HepG2 (cell line): ENCODE measurements around the gene FECH. TPM values are rescaled to one million over a fixed set of nuclear protein-coding genes. Genes with fewer than 3 reads are reported as not detected.

ENCODE experiments used
- BCLAF1 ChIP-seq: fragments of 450-650 bp; IDR thresholded peaks from 2 replicates; pipeline ENCODE4 v1.6.1; 2017; ENCODE audit warnings: mild to moderate bottlenecking
- CAMTA2 ChIP-seq: sonication (generic); formaldehyde crosslinking; IDR thresholded peaks from 2 replicates; pipeline ENCODE4 v1.4.0; 2020; ENCODE audit warnings: mild to moderate bottlenecking, missing genetic modification reagents, borderline replicate concordance
- CHCHD3 ChIP-seq: sonication (generic); formaldehyde crosslinking; IDR thresholded peaks from 2 replicates; pipeline ENCODE4 v1.8.0; 2022; ENCODE audit warnings: mild to moderate bottlenecking, missing genetic modification reagents, moderate library complexity
- ELF4 ChIP-seq: sonication (generic); formaldehyde crosslinking; IDR thresholded peaks from 2 replicates; pipeline ENCODE4 v1.5.0; 2020; ENCODE audit warnings: missing genetic modification reagents, mild to moderate bottlenecking, moderate library complexity, borderline replicate concordance
- EZH2 ChIP-seq: conservative IDR thresholded peaks from 2 replicates; pipeline ENCODE4 v1.6.1; 2012; ENCODE audit warnings: mild to moderate bottlenecking, low read depth, low read length, moderate library complexity
- FOXA1 ChIP-seq, 2 experiments: fragments of 450-650 bp in 1 of 2; sonication (generic) in 1 of 2; formaldehyde crosslinking in 1 of 2; IDR thresholded peaks; 2 replicates each; pipeline versions ENCODE4 v1.4.0 to v1.6.1; 2016 to 2020; ENCODE audit warnings: missing genetic modification reagents in 1 of 2
- JARID2 ChIP-seq: sonication (generic); formaldehyde crosslinking; IDR thresholded peaks from 2 replicates; pipeline ENCODE4 v1.8.1; 2023; ENCODE audit warnings: missing genetic modification reagents, inconsistent platforms; ENCODE audit not compliant: insufficient replicate concordance
- NFATC3 ChIP-seq: sonication (generic); formaldehyde crosslinking; IDR thresholded peaks from 2 replicates; pipeline ENCODE4 v1.5.1; 2020; ENCODE audit warnings: mild to moderate bottlenecking, missing genetic modification reagents
- PLRG1 ChIP-seq: fragments of 450-650 bp; conservative IDR thresholded peaks from 2 replicates; pipeline ENCODE4 v1.6.1; 2016
- RORA ChIP-seq: sonication (generic); formaldehyde crosslinking; IDR thresholded peaks from 2 replicates; pipeline ENCODE4 v1.5.0; 2020; ENCODE audit warnings: mild to moderate bottlenecking, missing genetic modification reagents, moderate library complexity
- SCMH1 ChIP-seq: sonication (generic); formaldehyde crosslinking; IDR thresholded peaks from 2 replicates; pipeline ENCODE4 v1.9.0; 2021; ENCODE audit warnings: missing genetic modification reagents, mild to moderate bottlenecking, borderline replicate concordance
- YY1 ChIP-seq: IDR thresholded peaks from 2 replicates; pipeline ENCODE4 v1.6.1; 2011; ENCODE audit warnings: low read length, low read depth, moderate library complexity, mild to moderate bottlenecking; ENCODE audit not compliant: insufficient read depth, insufficient replicate concordance
- ZNF235 ChIP-seq: sonication (generic); formaldehyde crosslinking; IDR thresholded peaks from 2 replicates; pipeline ENCODE4 v1.8.1; 2023; ENCODE audit warnings: mild to moderate bottlenecking, missing genetic modification reagents, borderline replicate concordance
- ZNF251 ChIP-seq: sonication (generic); formaldehyde crosslinking; IDR thresholded peaks from 2 replicates; pipeline ENCODE4 v1.9.0; 2021; ENCODE audit warnings: mild to moderate bottlenecking, missing genetic modification reagents
- ZNF337 ChIP-seq: sonication (generic); formaldehyde crosslinking; IDR thresholded peaks from 2 replicates; pipeline ENCODE4 v1.5.1; 2020; ENCODE audit warnings: missing genetic modification reagents, low read depth, mild to moderate bottlenecking, borderline replicate concordance
- ZNF451 ChIP-seq: sonication (generic); formaldehyde crosslinking; IDR thresholded peaks from 2 replicates; pipeline ENCODE4 v1.5.0; 2020; ENCODE audit warnings: mild to moderate bottlenecking, missing genetic modification reagents
- ZNF543 ChIP-seq: sonication (generic); formaldehyde crosslinking; IDR thresholded peaks from 2 replicates; pipeline ENCODE4 v1.4.0; 2020; ENCODE audit warnings: mild to moderate bottlenecking, missing genetic modification reagents
- ZNF570 ChIP-seq: sonication (generic); formaldehyde crosslinking; IDR thresholded peaks from 2 replicates; pipeline ENCODE4 v1.4.0; 2020; ENCODE audit warnings: mild to moderate bottlenecking, missing genetic modification reagents, borderline replicate concordance
- ZNF776 ChIP-seq: sonication (generic); formaldehyde crosslinking; IDR thresholded peaks from 2 replicates; pipeline ENCODE4 v1.4.0; 2020; ENCODE audit warnings: mild to moderate bottlenecking, missing genetic modification reagents
- ZNF83 ChIP-seq: sonication (generic); formaldehyde crosslinking; IDR thresholded peaks from 2 replicates; pipeline ENCODE4 v1.4.0; 2020; ENCODE audit warnings: missing genetic modification reagents, mild to moderate bottlenecking, borderline replicate concordance
- polyA plus RNA-seq, 8 experiments: library from polyadenylated mRNA; depleted of rRNA in 3 of 8; stranded (reverse) in 7 of 8; unstranded in 1 of 8; fragments of >200 nt; fragmentation: Illumina TruSeq in 4 of 8; extraction: Trizol in 4 of 8; gene quantifications; 2 replicates each; pipeline versions ENCODE4 v1.2.1 to v1.2.3, GENCODE V29; 2011 to 2016; ENCODE audit warnings: low read depth in 4 of 8, missing spikeins in 1 of 8, mixed read lengths in 1 of 8; ENCODE audit not compliant: insufficient read depth in 1 of 8
- total RNA-seq, 5 experiments: library from RNA; depleted of rRNA; stranded (reverse); fragments of >200 nt; fragmentation: Illumina TruSeq; extraction: Trizol; gene quantifications; 2 replicates each; pipeline ENCODE4 v1.2.3, GENCODE V29; 2016; ENCODE audit warnings: low read depth in 1 of 5
- TF ChIP-seq, protein P1 (sequence below): sonication (generic); formaldehyde crosslinking; IDR thresholded peaks from 2 replicates; pipeline ENCODE4 v1.4.0; 2020; ENCODE audit warnings: missing genetic modification reagents, borderline replicate concordance
- TF ChIP-seq, protein P2 (sequence below): sonication (generic); formaldehyde crosslinking; IDR thresholded peaks from 2 replicates; pipeline ENCODE4 v1.8.1; 2023; ENCODE audit warnings: mild to moderate bottlenecking, missing genetic modification reagents, borderline replicate concordance
- TF ChIP-seq, protein P3 (sequence below): sonication (generic); formaldehyde crosslinking; IDR thresholded peaks from 2 replicates; pipeline ENCODE4 v1.8.0; 2022; ENCODE audit warnings: missing genetic modification reagents, low read depth, mild to moderate bottlenecking, borderline replicate concordance

The FECH gene
- total and polyA plus RNA-seq, 2 of the 13 experiments (the other 11 are each of a cell fraction or from before 2014, with no cell fraction given), result 14.7 to 21.9 TPM

DNA sequence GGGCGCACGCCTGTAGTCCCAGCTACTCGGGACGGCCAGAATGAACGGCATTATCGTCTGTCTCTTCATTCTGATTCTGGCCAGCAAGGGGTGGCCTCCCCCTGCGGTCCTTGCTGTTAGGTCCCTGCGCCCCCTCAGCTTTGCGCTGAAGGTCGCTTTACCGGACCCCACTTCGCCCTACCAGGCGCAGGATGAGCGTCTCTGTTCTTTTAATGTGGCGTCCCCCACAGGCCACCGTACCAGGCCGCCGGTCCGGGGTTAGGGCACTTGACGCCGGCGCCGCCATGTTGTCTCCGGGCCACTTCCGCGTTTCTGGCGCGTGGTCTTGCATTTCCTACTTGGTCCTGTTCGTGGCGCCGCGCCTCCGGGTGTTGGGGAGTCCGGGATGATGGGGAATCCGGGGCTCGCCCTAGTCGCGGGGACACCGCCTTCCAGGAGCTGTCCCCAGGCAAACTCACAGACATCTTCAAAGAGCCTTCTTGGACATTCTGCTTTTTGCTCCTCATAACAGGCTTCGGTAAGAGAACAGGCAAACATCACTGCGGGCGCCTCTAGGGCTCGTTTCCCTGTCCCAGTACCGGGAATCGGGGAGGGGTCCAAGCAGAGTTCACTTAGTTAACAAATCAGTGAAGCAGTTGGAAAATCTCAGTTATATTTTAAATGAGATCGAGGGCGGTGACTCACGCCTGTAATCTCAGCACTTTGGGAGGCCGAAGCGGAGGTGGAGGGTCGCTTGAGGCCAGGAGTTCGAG is 43.7 kb upstream of the FECH start (continued):
- TF ChIP-seq BCLAF1 (no peak), ZNF776 (CRISPR knock-in tag) (0 out of 2 replicates have a peak, but pooled peaks have one; percentile 51), ZNF83 (CRISPR knock-in tag) (no peak), PLRG1 (no peak), EZH2 (no peak), NFATC3 (CRISPR knock-in tag) (no peak), ELF4 (CRISPR knock-in tag) (peak; percentile 99), CAMTA2 (CRISPR knock-in tag) (no peak), RORA (CRISPR knock-in tag) (no peak), YY1 (peak; percentile 100), ZNF235 (no peak), FOXA1 (IDR thresholded peaks at IDR 0.05) (no peak), FOXA1 (CRISPR knock-in tag; IDR thresholded peaks at IDR 0.05) (no peak), SCMH1 (CRISPR knock-in tag) (no peak), CHCHD3 (CRISPR knock-in tag) (peak; percentile 69; the same call in 1 of the 2 replicates), ZNF543 (CRISPR knock-in tag) (no peak; the same call in 1 of the 2 replicates), JARID2 (CRISPR knock-in tag) (no peak), ZNF251 (CRISPR knock-in tag) (no peak), ZNF451 (no peak), ZNF337 (CRISPR knock-in tag) (no peak), ZNF570 (CRISPR knock-in tag) (no peak)
- TF ChIP-seq, protein P1, sequence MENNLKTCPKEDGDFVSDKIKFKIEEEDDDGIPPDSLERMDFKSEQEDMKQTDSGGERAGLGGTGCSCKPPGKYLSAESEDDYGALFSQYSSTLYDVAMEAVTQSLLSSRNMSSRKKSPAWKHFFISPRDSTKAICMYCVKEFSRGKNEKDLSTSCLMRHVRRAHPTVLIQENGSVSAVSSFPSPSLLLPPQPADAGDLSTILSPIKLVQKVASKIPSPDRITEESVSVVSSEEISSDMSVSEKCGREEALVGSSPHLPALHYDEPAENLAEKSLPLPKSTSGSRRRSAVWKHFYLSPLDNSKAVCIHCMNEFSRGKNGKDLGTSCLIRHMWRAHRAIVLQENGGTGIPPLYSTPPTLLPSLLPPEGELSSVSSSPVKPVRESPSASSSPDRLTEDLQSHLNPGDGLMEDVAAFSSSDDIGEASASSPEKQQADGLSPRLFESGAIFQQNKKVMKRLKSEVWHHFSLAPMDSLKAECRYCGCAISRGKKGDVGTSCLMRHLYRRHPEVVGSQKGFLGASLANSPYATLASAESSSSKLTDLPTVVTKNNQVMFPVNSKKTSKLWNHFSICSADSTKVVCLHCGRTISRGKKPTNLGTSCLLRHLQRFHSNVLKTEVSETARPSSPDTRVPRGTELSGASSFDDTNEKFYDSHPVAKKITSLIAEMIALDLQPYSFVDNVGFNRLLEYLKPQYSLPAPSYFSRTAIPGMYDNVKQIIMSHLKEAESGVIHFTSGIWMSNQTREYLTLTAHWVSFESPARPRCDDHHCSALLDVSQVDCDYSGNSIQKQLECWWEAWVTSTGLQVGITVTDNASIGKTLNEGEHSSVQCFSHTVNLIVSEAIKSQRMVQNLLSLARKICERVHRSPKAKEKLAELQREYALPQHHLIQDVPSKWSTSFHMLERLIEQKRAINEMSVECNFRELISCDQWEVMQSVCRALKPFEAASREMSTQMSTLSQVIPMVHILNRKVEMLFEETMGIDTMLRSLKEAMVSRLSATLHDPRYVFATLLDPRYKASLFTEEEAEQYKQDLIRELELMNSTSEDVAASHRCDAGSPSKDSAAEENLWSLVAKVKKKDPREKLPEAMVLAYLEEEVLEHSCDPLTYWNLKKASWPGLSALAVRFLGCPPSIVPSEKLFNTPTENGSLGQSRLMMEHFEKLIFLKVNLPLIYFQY (CRISPR knock-in tag), result no peak
- TF ChIP-seq, protein P2, sequence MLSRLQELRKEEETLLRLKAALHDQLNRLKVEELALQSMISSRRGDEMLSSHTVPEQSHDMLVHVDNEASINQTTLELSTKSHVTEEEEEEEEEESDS, result no peak
- TF ChIP-seq, protein P3, sequence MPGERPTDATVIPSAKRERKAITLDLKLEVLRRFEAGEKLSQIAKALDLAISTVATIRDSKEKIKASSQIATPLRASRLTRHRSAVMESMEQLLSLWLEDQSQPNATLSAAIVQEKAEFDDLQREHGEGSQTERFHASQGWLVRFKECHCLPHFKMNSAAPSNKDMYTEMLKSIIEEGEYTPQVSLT (CRISPR knock-in tag), result no peak
